HG02970 (cell line): ENCODE results near the gene PRMT1.

ENCODE experiments used
- ATAC-seq: cut with Tn5 transposase; IDR thresholded peaks from one replicate; pipeline ENCODE4 v1.9.1; 2021; ENCODE audit warnings: mild to moderate bottlenecking, moderate library complexity, moderate number of reproducible peaks; ENCODE audit not compliant: unreplicated experiment, low FRiP score

PRMT1 gene

GRCh38 chr19:49687150-49687549 lies 10.1 kb downstream of the PRMT1 start:
- no peak for ATAC-seq

GRCh38 chr19:49687566-49688316 lies 10.7 kb downstream of the PRMT1 start:
- ATAC-seq = no peak

GRCh38 chr19:49688531-49689132 lies 11.6 kb downstream of the PRMT1 start:
- ATAC-seq = no peak

- no peak for ATAC-seq
These were observed 12.3 kb downstream of the PRMT1 start, which contains the start of gene ADM5 for GRCh38 chr19:49689133-49690078. Gene ADM5 (plus strand): TSS chr19:49689594. CDS start chr19:49689838, 244 bp downstream.

GRCh38 chr19:49690079-49690655 lies 13.1 kb downstream of the PRMT1 start:
- no peak for ATAC-seq

- ATAC-seq = no peak
These were observed 13.7 kb downstream of the PRMT1 start, which contains the start of gene CPT1C for GRCh38 chr19:49690656-49691242. Gene CPT1C (plus strand): TSS chr19:49691116. CDS start chr19:49692253, 1,137 bp downstream.

- no peak for ATAC-seq
These were observed 14.4 kb downstream of the PRMT1 start for GRCh38 chr19:49691243-49692146.

- ATAC-seq = no peak
These were observed 15.1 kb downstream of the PRMT1 start for GRCh38 chr19:49692147-49692506.

GRCh38 chr19:49696115-49696514 lies 19.0 kb downstream of the PRMT1 start:
- no peak for ATAC-seq

- ATAC-seq = no peak
These were observed 19.8 kb downstream of the PRMT1 start for GRCh38 chr19:49696865-49697264.

GRCh38 chr19:49699364-49699763 lies 22.3 kb downstream of the PRMT1 start:
- no peak for ATAC-seq

- no peak for ATAC-seq
These were observed 23.5 kb downstream of the PRMT1 start for GRCh38 chr19:49700563-49700962.

- ATAC-seq = no peak
These were observed 24.3 kb downstream of the PRMT1 start for GRCh38 chr19:49701271-49701786.

- no peak for ATAC-seq
These were observed 28.0 kb downstream of the PRMT1 start for GRCh38 chr19:49704888-49705642.

GRCh38 chr19:49705919-49706318 lies 28.8 kb downstream of the PRMT1 start:
- ATAC-seq = no peak

GRCh38 chr19:49710372-49710951 lies 33.4 kb downstream of the PRMT1 start:
- no peak for ATAC-seq

- no peak for ATAC-seq
These were observed 35.4 kb downstream of the PRMT1 start for GRCh38 chr19:49712397-49712859.
